HG03457 (cell line): Measurements from ENCODE around the gene DSCAML1.

Experiments used
- ATAC-seq: cut with Tn5 transposase; IDR thresholded peaks from one replicate; pipeline ENCODE4 v1.9.1; 2021; ENCODE audit warnings: moderate number of reproducible peaks; ENCODE audit not compliant: unreplicated experiment

Gene DSCAML1

GRCh38 chr11:117643606-117644300 lies 153.3 kb downstream of the DSCAML1 start:
- ATAC-seq, result no peak

GRCh38 chr11:117642835-117643234 lies 154.2 kb downstream of the DSCAML1 start:
- ATAC-seq, result no peak

DNA sequence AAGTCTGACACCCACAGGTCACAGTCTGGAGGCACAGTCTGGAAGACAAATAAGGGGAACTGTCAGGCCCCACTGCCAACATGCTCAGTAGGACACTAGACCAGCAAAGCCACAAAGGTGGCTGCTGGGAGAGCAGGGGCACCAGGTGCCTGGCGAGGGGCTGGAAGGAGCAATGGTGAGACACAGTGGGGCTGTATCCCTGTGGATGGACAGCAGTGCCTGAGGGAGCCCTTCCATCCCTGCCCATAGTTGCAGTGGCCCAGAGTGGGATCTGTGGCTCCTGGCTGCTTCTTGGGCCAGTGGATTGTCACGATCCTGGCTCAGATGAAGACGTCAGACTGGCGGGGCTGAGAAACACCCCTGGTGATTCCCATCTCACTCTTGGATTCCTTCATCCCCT lies 154.6 kb downstream of the DSCAML1 start:
- ATAC-seq, result no peak

- no peak for ATAC-seq
Observed at GRCh38 chr11:117641008-117641915, 155.8 kb downstream of the DSCAML1 start.

DNA sequence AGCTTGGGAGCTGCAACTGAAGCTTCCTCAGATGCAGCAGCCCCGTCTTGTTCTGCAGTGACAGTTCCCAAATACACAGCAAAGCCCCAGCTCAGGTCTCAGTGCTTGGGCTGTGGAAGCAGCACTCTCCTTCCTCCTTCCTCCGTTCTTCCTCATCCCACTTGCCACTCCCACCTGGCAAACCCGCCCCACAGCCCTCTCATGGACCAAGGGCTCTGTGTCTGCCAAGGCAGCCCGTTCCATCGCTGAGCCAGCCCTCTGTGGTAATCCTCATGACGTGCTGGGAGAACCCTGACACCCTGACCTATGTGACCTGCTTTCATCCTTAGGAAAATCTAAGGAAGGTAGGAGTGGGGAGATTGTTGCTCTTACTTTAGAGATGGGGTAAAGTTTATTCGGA lies 157.0 kb downstream of the DSCAML1 start:
- ATAC-seq, result no peak

DNA sequence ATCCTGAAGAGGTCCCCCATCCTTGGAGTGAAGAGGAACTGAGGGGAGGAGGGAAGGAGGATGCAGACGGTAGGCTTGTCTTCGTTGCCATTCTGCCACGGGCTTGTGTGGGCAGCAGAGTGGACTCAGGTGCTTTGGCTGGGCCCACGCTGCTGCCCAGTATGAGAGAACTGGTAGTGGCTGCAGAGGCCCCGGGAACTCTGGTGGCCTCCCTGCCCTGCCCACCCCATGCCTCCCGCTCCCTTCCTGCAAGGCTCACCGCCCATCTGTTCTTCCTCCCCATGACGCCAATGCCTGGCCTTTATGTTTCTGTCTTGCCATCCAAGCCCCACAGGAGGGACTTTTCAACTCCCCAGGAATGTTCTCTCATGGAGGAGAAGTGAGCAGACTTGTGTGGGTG lies 157.4 kb downstream of the DSCAML1 start:
- no peak for ATAC-seq

- no peak for ATAC-seq
Observed at GRCh38 chr11:117638911-117639543, 158.0 kb downstream of the DSCAML1 start.

DNA sequence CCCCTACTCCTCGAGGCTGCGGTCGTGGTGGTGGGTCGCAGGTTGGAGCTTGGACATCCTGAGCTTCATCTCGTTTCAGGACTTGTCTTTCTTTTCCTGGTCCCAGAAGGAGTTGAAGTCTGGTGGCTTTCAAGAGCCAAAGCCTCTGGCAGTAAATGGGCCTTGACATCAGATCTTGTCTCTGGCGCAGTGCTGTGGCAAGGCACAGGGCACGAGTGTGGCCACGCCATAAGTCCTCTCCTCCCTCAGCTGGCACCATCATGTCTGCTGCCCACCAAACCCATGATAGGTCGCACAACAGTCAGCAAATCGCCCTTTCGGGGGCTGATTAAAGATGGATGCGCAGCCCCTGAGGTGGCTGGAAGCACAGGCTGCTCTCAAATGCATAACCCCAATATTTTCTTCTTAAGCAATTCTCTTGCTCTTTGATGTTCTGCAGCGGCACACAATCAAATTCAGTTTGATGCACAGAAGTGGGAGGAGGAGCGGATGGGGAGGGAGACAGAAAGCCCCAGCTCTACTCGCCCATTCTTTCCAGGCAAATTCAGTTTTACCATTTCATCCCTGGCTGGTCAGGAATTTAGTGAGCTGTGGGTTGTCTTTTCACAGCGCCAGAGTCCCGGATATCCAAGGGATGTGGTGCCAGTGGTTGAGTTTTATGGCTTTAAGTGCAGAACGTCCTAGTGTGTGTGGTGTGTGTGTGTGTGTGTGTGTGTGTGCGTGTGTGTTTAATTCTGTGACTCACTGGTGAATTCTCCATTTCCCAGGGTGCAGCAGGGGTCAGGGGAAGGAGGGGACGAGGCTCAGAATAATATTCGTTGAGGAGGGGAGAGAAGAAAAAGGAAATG lies 162.0 kb downstream of the DSCAML1 start:
- no peak for ATAC-seq

DNA sequence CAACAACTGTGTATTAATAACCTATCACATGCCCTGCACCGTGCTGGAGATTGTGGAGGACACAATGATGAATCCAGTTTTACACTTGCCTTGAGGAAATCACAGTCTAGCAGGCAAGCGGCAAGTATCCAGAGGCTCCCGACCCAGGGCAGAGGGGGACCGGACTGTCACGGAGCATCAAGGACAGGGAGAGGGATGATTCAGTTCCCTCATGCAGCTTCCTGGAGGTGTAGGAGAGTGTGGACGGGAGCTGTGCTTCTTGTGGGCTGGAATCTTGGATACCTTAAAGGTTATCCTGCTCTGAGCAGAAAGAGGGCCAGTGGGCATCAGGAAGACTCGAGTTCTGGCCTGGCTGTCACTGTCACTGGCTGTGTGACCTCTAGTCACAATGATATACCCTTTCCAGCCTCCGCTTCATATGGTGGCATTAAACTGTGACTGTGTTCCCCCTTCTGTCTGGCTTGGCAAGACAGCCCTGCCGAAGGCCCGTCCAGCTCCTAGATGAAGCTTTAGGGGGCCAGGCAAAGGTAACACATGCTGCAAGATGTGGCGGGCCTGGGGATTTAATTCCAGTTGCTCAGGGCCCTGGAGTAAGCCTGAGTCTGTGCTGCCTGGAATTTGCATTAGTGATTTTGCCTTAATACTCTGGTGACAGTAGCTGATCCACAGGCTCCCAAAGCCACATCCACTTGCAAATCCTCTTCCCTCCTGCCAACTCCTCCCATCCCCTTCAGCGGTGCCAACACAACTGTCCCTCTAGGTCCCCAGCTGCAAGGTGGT lies 162.8 kb downstream of the DSCAML1 start:
- ATAC-seq, result no peak

DNA sequence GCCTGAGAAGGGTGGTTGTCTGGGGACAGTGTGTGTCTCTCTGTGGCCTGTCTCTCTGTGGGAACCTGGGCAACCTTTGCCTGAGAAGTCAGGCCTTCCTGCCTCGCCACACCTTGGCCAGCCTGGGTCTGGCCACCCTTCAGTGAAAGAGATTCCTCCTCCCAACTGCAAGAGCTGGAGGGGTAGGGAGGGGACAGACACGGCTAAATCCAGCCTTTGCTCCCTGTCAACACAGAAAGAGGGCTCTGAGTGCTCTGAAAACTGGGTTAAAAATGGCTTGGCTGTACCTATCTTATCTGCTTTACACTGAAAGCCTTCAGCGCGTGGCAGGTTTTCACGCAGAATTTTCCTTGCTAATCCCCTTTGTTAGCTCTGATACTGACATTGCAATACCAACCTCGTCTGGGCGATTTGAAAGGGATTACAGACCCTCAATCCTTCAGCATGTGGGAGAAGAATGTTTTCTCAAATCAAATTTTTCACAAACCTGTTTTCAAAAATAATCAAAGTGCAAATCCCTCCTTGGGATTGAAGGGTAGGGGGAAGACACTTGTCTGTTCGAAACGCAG lies 163.7 kb downstream of the DSCAML1 start:
- ATAC-seq, result no peak

DNA sequence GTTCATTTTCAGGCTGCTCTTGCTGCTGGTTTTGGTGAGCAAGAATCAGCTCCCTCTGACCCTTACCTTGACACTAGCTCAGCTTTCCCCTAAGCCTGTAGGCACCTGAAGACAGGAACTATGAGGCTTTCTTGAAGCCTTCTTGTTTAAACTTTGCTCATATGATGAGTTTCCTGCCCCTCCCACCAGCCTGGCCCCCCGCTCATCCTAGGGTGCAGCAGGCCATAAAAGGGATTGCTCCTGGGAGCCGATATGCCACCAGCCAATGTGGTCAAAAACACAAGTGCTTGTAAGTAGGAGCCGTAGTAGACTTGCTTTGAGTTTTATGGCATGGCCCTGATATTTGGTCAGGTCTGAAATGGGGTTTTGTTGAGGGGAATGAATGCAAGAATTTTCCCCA lies 164.7 kb downstream of the DSCAML1 start:
- ATAC-seq, result no peak

GRCh38 chr11:117631336-117632140 lies 165.5 kb downstream of the DSCAML1 start:
- ATAC-seq, result no peak

GRCh38 chr11:117629891-117630538 lies 167.0 kb downstream of the DSCAML1 start:
- ATAC-seq, result no peak

- ATAC-seq, result no peak
Observed at GRCh38 chr11:117629146-117629545, 167.9 kb downstream of the DSCAML1 start.

GRCh38 chr11:117627259-117627658 lies 169.8 kb downstream of the DSCAML1 start:
- no peak for ATAC-seq

- no peak for ATAC-seq
Observed at GRCh38 chr11:117626576-117626975, 170.4 kb downstream of the DSCAML1 start.

- ATAC-seq, result no peak
Observed at GRCh38 chr11:117625237-117625636, 171.8 kb downstream of the DSCAML1 start.

GRCh38 chr11:117623831-117624271 lies 173.2 kb downstream of the DSCAML1 start:
- no peak for ATAC-seq
